Activated naive CD4-positive, alpha-beta T cell treated with anti-CD3 and anti-CD28 coated beads for 36 hours (primary cell): ENCODE data around the gene MPRIP. TPM values are rescaled to one million over a fixed set of nuclear protein-coding genes. Genes with fewer than 3 reads are reported as not detected.
"Not testable (repeated sequence)": the region's sequence is repeated elsewhere in the genome, so short reads cannot be mapped to it uniquely, and the experiment has no call there.

Source experiments
- CTCF ChIA-PET: fragments of 350-600 bp; sonication (Branson Sonifier 250); formaldehyde crosslinking; loops from one replicate; lab custom pipeline; 2021; ENCODE audit warnings: antibody characterized with exemption; lab: Charles Lee
- DNase-seq: peaks from one replicate; pipeline ENCODE4 v3.0.0-alpha.2; 2020
- H3K27ac Mint-ChIP-seq: one replicate; pipeline ENCODE4 v1.8.0; 2021; ENCODE audit warnings: mild to moderate bottlenecking, mixed read lengths
- H3K27me3 Mint-ChIP-seq: one replicate; pipeline ENCODE4 v1.8.0; 2021; ENCODE audit warnings: low read depth, mixed read lengths
- H3K36me3 Mint-ChIP-seq: one replicate; pipeline ENCODE4 v1.8.0; 2021; ENCODE audit warnings: low read depth, mixed read lengths
- H3K4me1 Mint-ChIP-seq: one replicate; pipeline ENCODE4 v1.8.0; 2021; ENCODE audit warnings: low read depth, mixed read lengths
- H3K4me3 Mint-ChIP-seq: one replicate; pipeline ENCODE4 v1.8.0; 2021; ENCODE audit warnings: mild to moderate bottlenecking, moderate library complexity, mixed read lengths
- H3K9me3 Mint-ChIP-seq: one replicate; pipeline ENCODE4 v1.8.0; 2021; ENCODE audit warnings: mixed read lengths
- intact Hi-C: fragments of 100-400 bp; cut with micrococcal nuclease; formaldehyde crosslinking; loops from one replicate; pipeline ENCODE4 v1.15.1; 2023
- total RNA-seq, 2 experiments: library from RNA; stranded (reverse); gene quantifications; one replicate each; pipeline ENCODE4 v1.2.3, GENCODE V29; 2021

Gene MPRIP, protein sequence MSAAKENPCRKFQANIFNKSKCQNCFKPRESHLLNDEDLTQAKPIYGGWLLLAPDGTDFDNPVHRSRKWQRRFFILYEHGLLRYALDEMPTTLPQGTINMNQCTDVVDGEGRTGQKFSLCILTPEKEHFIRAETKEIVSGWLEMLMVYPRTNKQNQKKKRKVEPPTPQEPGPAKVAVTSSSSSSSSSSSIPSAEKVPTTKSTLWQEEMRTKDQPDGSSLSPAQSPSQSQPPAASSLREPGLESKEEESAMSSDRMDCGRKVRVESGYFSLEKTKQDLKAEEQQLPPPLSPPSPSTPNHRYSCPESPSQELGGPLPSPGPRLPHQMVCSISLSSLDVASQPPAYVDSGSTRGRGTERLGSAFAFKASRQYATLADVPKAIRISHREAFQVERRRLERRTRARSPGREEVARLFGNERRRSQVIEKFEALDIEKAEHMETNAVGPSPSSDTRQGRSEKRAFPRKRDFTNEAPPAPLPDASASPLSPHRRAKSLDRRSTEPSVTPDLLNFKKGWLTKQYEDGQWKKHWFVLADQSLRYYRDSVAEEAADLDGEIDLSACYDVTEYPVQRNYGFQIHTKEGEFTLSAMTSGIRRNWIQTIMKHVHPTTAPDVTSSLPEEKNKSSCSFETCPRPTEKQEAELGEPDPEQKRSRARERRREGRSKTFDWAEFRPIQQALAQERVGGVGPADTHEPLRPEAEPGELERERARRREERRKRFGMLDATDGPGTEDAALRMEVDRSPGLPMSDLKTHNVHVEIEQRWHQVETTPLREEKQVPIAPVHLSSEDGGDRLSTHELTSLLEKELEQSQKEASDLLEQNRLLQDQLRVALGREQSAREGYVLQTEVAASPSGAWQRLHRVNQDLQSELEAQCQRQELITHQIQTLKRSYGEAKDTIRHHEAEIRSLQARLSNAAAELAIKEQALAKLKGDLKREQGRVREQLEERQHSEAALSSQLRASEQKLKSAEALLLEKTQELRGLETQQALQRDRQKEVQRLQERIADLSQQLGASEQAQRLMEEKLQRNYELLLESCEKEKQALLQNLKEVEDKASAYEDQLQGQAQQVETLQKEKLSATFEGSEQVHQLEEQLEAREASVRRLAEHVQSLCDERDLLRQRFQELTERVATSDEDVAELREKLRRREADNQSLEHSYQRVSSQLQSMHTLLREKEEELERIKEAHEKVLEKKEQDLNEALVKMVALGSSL (N-terminal part only)
- 100 to 1,000 TPM; 125 TPM for total RNA-seq

DNA sequence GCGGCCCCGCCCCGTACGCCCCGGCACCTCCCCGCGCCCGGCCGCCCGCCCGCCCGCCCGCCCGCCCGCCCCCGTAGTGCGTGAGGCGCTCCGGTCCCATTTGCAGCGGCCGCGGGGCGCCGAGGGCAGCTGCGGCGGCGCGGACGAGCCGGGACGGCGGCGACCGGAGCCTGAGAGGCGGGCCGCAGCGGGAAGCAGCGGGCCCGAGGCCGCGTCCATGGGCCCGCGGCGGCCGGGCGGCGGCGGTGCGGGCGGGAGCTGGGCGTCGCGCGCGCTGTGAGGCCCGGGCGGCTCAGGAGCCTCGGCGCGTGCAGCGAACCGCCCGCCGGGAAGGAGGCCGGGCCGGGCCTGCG is at the start of gene MPRIP:
MPRIP (plus strand) TSS at position 74 of the 353 bp plus-strand sequence. CDS start 392 bp downstream, outside the sequence.
- no peak for DNase-seq
- CTCF ChIA-PET: no interaction called here
- Mint-ChIP-seq H3K27ac (peak within 1 kb of the TSS; percentile 63), H3K36me3 (no peaks in the 10 kb centered on the region), H3K27me3 (no peaks in the 10 kb centered on the region), H3K4me1 (peaks cover 48% of the 10 kb centered on the region), H3K4me3 (peak within 1 kb of the TSS; percentile 89), H3K9me3 (no peaks in the 10 kb centered on the region)
- intact Hi-C loops: loop anchor here (1.0 to 5.0 kb wide), 6 partner anchors 45 to 550 kb away; partner anchors contain the start of genes COPS3 and PEMT

DNA sequence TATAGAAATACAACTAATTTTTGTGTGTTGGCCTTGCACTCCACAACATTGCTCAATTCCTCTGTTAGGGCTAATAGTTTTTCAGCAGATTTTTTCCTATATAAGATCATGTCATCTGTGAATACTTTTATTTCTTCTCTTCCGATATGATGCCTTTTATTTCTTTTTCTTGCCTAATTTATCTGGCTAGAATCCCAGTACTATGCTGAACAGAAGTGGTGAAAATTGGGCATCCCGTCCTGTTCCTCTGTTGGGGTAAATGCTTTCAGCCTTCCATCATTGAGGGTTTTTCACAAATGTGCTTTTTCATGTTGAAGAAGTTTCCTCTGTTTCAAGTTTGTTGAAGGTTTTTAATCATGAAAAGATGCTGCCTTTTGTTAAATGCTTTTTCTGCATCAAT is 47.6 kb upstream of the MPRIP start:
- intact Hi-C loops: loop anchor here (5.0 kb wide), 1 partner anchor 457 kb away; no protein-coding TSS in a partner anchor
- no peak overlapping the region for H3K27ac Mint-ChIP-seq
- no peak for DNase-seq
- CTCF ChIA-PET: no interaction called here
- H3K27me3 Mint-ChIP-seq: no peaks in the 10 kb centered on the region
- H3K4me1 Mint-ChIP-seq: peaks cover 12% of the 10 kb centered on the region
- H3K36me3 Mint-ChIP-seq: no peaks in the 10 kb centered on the region
- no peak overlapping the region for H3K4me3 Mint-ChIP-seq
- H3K9me3 Mint-ChIP-seq: no peaks in the 10 kb centered on the region

- Mint-ChIP-seq H3K4me3 (no peak overlapping the region), H3K9me3 (no peaks in the 10 kb centered on the region), H3K4me1 (no peaks in the 10 kb centered on the region), H3K27me3 (no peaks in the 10 kb centered on the region), H3K36me3 (no peaks in the 10 kb centered on the region), H3K27ac (no peak overlapping the region)
- no peak for DNase-seq
- CTCF ChIA-PET: no interaction called here
- intact Hi-C loops: no loop called here
These were observed 46.3 kb upstream of the MPRIP start for GRCh38 chr17:16995930-16996329.

DNA sequence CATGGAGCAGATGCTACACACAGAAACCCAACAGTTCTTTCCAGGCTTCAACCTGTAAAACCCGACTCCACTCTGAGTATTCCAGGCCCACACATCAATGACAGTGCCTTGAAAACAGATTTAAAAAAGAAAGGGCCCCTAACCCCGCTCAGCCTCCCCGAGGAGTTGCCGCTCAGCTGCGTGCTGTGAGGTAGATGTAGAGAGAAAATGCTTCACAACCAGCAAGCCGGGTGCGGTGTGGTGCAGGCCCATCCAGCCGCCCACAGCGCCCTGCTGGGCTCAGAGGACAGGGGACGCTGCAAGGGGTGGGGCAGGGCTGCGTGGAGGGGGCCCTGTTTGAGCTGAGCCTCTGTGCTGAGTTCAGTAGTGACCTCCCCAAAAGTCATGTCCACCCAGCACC is 45.5 kb upstream of the MPRIP start:
- DNase-seq, intact Hi-C loops, H3K4me1 Mint-ChIP-seq, H3K27me3 Mint-ChIP-seq, H3K36me3 Mint-ChIP-seq, H3K9me3 Mint-ChIP-seq, H3K27ac Mint-ChIP-seq, H3K4me3 Mint-ChIP-seq, CTCF ChIA-PET: not testable (repeated sequence)

- H3K4me1 Mint-ChIP-seq: no peaks in the 10 kb centered on the region
- H3K36me3 Mint-ChIP-seq: no peaks in the 10 kb centered on the region
- DNase-seq: peak; percentile 26
- intact Hi-C loops: no loop called here
- H3K27me3 Mint-ChIP-seq: no peaks in the 10 kb centered on the region
- CTCF ChIA-PET: no interaction called here
- H3K27ac Mint-ChIP-seq: no peak overlapping the region
- no peaks in the 10 kb centered on the region for H3K9me3 Mint-ChIP-seq
- no peak overlapping the region for H3K4me3 Mint-ChIP-seq
These were observed 44.5 kb upstream of the MPRIP start for GRCh38 chr17:16997514-16998429.

GRCh38 chr17:16999931-17000625 is 42.2 kb upstream of the MPRIP start:
- Mint-ChIP-seq H3K9me3 (no peaks in the 10 kb centered on the region), H3K4me1 (no peaks in the 10 kb centered on the region), H3K27me3 (no peaks in the 10 kb centered on the region), H3K27ac (no peak overlapping the region), H3K36me3 (no peaks in the 10 kb centered on the region), H3K4me3 (no peak overlapping the region)
- CTCF ChIA-PET: interaction anchor here (0.7 to 1.7 kb wide), 3 partner anchors 8 to 312 kb away, joined by 4 to 5 read pairs (median 5); no protein-coding TSS in a partner anchor
- intact Hi-C loops: loop anchor here (5.0 to 10.0 kb wide), 2 partner anchors 127 to 235 kb away; partner anchors contain the start of gene FLCN
- no peak for DNase-seq

DNA sequence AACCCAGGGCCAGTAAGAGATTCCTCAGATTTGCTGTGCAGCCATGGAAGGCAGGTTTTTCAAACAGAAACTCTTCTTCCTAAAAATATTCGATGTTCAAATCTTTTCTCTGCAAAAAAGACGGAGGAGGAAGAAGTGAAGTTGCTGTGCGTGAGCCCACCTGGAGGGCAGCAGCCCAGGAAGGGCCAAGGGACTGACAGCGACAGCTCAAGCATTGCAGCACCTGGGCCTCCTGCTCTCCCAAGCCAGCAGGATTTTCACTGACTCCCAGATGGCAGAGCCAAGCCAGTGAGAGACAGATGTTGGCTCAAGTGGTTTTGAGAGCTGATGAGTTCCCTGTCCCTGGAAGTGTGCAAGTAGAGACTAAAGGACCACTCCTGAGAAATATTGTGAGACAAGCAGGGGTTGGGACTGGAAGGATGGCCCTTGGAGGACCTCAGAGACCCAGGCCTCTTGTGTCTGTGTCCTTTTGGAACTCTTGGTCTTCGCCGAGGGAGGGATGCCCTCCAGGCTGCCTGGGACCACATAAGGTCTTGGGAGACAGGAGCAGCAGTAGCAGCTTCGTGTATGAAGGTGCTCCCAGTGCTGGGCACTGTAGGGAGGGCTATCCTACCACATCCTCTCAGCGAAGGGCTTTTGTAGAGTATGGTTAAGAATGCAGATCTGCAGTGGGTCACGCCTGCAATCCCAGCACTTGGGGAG is 41.0 kb upstream of the MPRIP start:
- no peak overlapping the region for H3K4me3 Mint-ChIP-seq
- DNase-seq: no peak
- intact Hi-C loops: loop anchor here (1.0 to 10.0 kb wide), 3 partner anchors 126 to 312 kb away; partner anchors contain the start of gene FLCN
- CTCF ChIA-PET: interaction anchor here (0.7 to 1.7 kb wide), 3 partner anchors 9 to 15 kb away, joined by 3 to 5 read pairs (median 5); no protein-coding TSS in a partner anchor
- H3K36me3 Mint-ChIP-seq: no peaks in the 10 kb centered on the region
- no peaks in the 10 kb centered on the region for H3K4me1 Mint-ChIP-seq
- H3K9me3 Mint-ChIP-seq: no peaks in the 10 kb centered on the region
- H3K27ac Mint-ChIP-seq: no peak overlapping the region
- no peaks in the 10 kb centered on the region for H3K27me3 Mint-ChIP-seq

DNA sequence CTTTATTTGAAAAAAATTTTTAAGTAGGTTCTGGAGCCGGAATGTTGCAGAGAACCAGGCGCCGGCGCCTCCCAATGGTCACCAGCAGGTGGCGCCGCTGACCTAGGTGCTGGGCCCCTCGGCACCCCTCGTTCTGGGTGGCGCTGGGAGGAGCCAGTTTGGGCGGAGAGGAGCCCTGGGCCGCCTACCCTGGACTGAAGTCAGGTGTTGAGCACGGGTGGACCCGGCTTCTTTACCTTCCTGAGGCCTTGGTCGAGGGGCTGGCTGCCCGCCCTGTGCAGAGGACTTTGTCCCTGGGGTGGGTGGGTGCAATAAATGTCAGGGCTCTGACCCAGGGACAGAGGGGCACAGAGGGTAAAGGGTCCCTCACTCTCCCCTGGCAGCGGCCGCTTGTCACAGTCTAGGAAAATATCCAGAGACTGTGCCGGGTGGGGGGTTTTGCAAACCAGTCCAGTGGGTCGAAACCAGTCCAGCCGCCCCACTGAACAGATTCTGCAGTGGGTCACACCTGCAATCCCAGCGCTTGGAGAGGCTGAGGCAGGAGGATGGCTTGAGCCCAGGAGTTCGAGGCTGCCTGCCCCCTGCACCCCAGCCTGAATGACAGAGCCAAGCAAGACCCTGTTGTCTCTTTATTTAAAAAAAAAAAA is 40.3 kb upstream of the MPRIP start:
- Mint-ChIP-seq H3K36me3 (no peaks in the 10 kb centered on the region), H3K4me1 (no peaks in the 10 kb centered on the region), H3K4me3 (no peak overlapping the region), H3K27me3 (no peaks in the 10 kb centered on the region), H3K27ac (no peak overlapping the region), H3K9me3 (no peaks in the 10 kb centered on the region)
- CTCF ChIA-PET: interaction anchor here (0.7 to 1.5 kb wide), 2 partner anchors 10 to 14 kb away, joined by 3 to 5 read pairs; no protein-coding TSS in a partner anchor
- intact Hi-C loops: loop anchor here (1.0 to 10.0 kb wide), 4 partner anchors 125 to 311 kb away; partner anchors contain the start of gene FLCN
- peak; percentile 75 for DNase-seq

DNA sequence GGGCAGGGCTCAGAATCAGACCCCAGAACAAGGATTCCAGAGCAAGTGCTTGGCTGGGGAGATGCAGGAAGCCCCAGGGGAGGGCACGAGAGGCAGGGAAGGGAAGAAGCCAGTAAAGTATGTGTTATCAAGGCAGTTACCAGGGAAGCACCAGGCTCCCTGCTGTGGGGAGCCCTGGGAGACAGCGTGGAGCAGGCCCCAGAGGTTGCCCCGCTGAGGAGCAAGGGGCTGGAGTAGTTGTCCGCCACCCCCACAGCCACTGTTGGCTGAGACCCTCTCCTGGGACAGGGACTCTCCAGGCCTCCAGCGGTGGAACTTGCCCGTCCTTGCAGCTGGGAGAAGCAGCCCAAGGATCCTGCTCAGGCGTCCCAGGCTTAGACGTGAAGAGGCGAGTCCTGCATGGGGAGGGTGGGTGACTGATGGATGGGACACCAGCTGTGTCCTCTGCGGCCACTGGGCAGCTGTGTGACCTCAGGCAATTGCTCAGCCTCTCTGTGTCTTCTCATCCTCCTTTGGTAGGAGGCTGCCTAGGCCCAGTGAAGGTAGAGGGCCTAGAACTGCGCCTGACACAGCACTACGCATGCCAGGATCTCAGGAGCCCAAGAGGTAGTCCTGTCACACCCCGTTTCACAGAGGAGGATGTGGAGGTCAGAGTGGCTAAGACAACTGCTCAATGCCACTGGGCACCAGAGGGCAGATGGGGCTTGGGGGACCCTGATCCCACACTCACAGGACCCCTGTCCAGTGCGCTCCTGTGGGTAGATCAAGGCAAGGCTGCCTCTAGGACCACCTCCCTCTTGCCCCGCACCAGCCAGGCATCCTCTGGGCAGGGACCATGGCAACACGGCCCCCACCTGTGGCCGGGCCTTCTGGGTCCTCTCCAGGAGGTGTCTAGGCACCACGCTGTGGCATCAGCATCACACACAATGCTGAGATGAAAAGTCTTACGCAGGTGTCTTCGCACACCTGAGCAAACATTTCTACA is 39.2 kb upstream of the MPRIP start:
- H3K27me3 Mint-ChIP-seq, H3K9me3 Mint-ChIP-seq, H3K4me3 Mint-ChIP-seq, H3K4me1 Mint-ChIP-seq, H3K27ac Mint-ChIP-seq, H3K36me3 Mint-ChIP-seq, DNase-seq: not testable (repeated sequence)
- intact Hi-C loops: loop anchor here (1.0 to 10.0 kb wide), 3 partner anchors 124 to 232 kb away; partner anchors contain the start of gene FLCN
- CTCF ChIA-PET: interaction anchor here (0.6 kb wide), 2 partner anchors 312 to 313 kb away, joined by 3 to 6 read pairs; no protein-coding TSS in a partner anchor
